Heart right ventricle (tissue), 16 donors: ENCODE measurements around the gene UNC119B. TPM values are rescaled to one million over a fixed set of nuclear protein-coding genes. Genes with fewer than 3 reads are reported as not detected.

Experiments used
- ATAC-seq, 8 donors: fragments of 200-7000 bp; cut with Tn5 transposase; one replicate each; pipeline ENCODE4 v1.9.1; 2020; ENCODE audit warnings: mild to moderate bottlenecking in 8 of 8, moderate library complexity in 8 of 8, moderate number of reproducible peaks in 1 of 8
- DNase-seq, 2 donors: peaks; one replicate each; pipeline ENCODE4 v3.0.0-alpha.2; 2020
- H3K27ac ChIP-seq, 10 donors: fragments of 200-600 bp; sonication (generic) in 2 of 10; one replicate each; pipeline versions ENCODE4 v1.5.0 to v1.8.0; 2020 to 2022; ENCODE audit warnings: mild to moderate bottlenecking in 3 of 10
- H3K27me3 ChIP-seq, 7 donors: fragments of 200-600 bp; one replicate each; pipeline ENCODE4 v1.8.0; 2021 to 2022; ENCODE audit warnings: mild to moderate bottlenecking in 2 of 7
- H3K36me3 ChIP-seq, 9 donors: fragments of 200-600 bp; sonication (generic) in 1 of 9; one replicate each; pipeline versions ENCODE4 v1.5.0 to v1.8.0; 2020 to 2022; ENCODE audit warnings: mild to moderate bottlenecking in 2 of 9
- H3K4me1 ChIP-seq, 9 donors: fragments of 200-600 bp; sonication (generic) in 1 of 9; one replicate each; pipeline versions ENCODE4 v1.5.0 to v1.8.0; 2020 to 2022; ENCODE audit warnings: mild to moderate bottlenecking in 4 of 9
- H3K4me3 ChIP-seq, 10 donors: fragments of 200-600 bp; sonication (generic) in 2 of 10; one replicate each; pipeline versions ENCODE4 v1.5.0 to v1.8.0; 2020 to 2022; ENCODE audit warnings: mild to moderate bottlenecking in 7 of 10, moderate library complexity in 2 of 10
- H3K9me3 ChIP-seq, 11 donors: fragments of 200-600 bp in 10 of 11; sonication (generic) in 2 of 11; one replicate each; pipeline versions ENCODE4 v1.5.0 to v1.8.0; 2013 to 2022; ENCODE audit warnings: mild to moderate bottlenecking in 2 of 11, control low read depth in 1 of 11, moderate library complexity in 1 of 11
- WGBS, 2 donors: extraction: QIAGEN DNeasy Blood & Tissue Kit; methylation state at CpG; one replicate each; pipeline ENCODE4 v1.1.7; 2013; ENCODE audit warnings: inconsistent platforms in 1 of 2; 5-methylcytosine and 5-hydroxymethylcytosine counted together
- intact Hi-C, 10 donors: fragments of 100-400 bp; cut with DNase I; formaldehyde crosslinking; loops; one replicate each; pipeline versions ENCODE4 v1.11.1 to v1.14.2; 2022
- polyA plus RNA-seq, 2 donors: library from polyadenylated mRNA; stranded (reverse); fragments of 200-250 nt; gene quantifications; one replicate each; pipeline ENCODE4 v1.2.3, GENCODE V29; 2013
- total RNA-seq, 10 donors: library from RNA; stranded (reverse); fragmentation: NEBNext Ultra II Directional in 3 of 10; extraction: Animal tissue kit (Norgen Biotek cat#: 25700) in 3 of 10; gene quantifications; one replicate each; pipeline versions ENCODE4 v1.2.1 to v1.2.4, GENCODE V29; 2021 to 2023
- TF ChIP-seq, protein P1 (sequence below), 9 donors: fragments of 200-600 bp; sonication (generic) in 2 of 9; IDR thresholded peaks; one replicate each; pipeline versions ENCODE4 v1.5.0 to v1.8.0; 2021 to 2022; ENCODE audit warnings: antibody characterized with exemption in 9 of 9, mild to moderate bottlenecking in 5 of 9, moderate library complexity in 1 of 9
- donor health status: Arrhythmogenic right ventricular cardiomyopathy.
- donor health status: ischemic (EF 13 %, LVEDD 7.1; RV severe dilation, severe dysfunction).
- donor health status: healthy with polysubstance abuse.
- donor health status: DM: no; HTN: yes; CAD: no.
- donor health status: DM: no; HTN: no; CAD: no.
- donor health status: ischemic (EF 25% LVEDD 6.9; RV normal size, moderate dysfunction).
- donor health status: ischemic (EF 25% LVEDD 5.7; RV mildly dilated, moderate dysfunction).
- donor health status: healthy.
- donor health status: DM: yes; HTN: yes; CAD: no.
- donor health status: Ischemic cardiomyopathy.
- donor health status: ischemic (EF 35%, LVEDD 5.7; RV mildly dilated, moderate dysfunction).
- donor health status: nonischemic (EF 11% LVEDD 7.7; RV severe dilation, severe dysfunction).
- donor health status: DM: yes; HTN: yes; CAD: no.
- donor health status: PGD.
- donor health status: ischemic (EF 29% LVEDD 5.4; RV normal size, mild dysfunction).
- donor health status: nonischemic (EF 23%, LVEDD 6.1; RV moderate dilation, normal function).

UNC119B gene
- total and polyA plus RNA-seq, 12 donors = 5.0 to 15.4 (median 9.3) TPM

DNA sequence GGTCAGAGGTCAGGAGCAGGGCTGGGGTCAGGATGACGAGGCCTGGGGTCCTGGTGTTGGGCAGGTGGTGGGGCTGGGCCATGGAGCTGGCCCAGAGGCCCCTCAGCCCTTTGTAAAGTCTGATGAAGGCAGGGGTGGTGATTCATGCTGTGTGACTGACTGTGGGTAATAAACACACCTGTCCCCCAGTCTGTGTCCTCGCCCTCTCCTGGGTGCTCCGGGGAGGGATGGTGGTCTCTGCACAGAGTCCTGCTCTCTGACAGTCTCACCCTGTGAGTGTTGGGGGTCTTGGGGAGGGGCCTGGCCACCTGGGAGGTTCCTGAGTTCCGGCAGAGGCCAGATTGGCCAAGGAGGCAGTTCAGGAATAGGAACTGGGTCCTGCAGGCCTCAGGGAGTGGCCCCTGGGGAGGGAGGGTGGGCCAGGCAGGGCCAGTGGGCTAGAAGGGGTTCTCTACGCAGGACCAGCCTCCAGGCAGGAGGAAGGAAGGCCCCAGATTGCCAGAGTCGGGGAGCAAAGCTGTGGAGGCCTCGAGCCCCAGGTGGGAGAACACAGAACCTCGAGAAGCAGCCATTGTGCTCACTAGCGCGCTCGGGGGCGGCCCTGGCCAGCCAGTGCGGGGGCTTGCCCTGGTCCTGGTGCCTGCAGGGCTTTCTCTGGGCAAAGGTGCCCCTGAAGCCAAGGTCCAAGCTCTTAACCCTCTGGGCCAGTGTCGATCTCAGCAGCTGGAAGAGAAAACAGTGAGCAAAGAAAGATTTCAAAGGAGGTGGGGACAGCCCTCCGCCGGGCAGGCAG, 29.8 kb downstream of the UNC119B start:
- TF ChIP-seq, protein P1, sequence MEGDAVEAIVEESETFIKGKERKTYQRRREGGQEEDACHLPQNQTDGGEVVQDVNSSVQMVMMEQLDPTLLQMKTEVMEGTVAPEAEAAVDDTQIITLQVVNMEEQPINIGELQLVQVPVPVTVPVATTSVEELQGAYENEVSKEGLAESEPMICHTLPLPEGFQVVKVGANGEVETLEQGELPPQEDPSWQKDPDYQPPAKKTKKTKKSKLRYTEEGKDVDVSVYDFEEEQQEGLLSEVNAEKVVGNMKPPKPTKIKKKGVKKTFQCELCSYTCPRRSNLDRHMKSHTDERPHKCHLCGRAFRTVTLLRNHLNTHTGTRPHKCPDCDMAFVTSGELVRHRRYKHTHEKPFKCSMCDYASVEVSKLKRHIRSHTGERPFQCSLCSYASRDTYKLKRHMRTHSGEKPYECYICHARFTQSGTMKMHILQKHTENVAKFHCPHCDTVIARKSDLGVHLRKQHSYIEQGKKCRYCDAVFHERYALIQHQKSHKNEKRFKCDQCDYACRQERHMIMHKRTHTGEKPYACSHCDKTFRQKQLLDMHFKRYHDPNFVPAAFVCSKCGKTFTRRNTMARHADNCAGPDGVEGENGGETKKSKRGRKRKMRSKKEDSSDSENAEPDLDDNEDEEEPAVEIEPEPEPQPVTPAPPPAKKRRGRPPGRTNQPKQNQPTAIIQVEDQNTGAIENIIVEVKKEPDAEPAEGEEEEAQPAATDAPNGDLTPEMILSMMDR (IDR thresholded peaks at IDR 0.05) = no peak
- Histone ChIP-seq H3K36me3 (peaks cover 0 to 37% (median 0%) of the 10 kb centered on the region in 9 donors), H3K9me3 (no peaks in the 10 kb centered on the region), H3K27me3 (no peaks in the 10 kb centered on the region), H3K4me3 (no peak overlapping the region), H3K4me1 (no peaks in the 10 kb centered on the region), H3K27ac (no peak overlapping the region)
- 87 to 88% methylated on average over 16 of the region's 16 CpGs for WGBS, 2 donors
- DNase-seq = no peak
- no peak for ATAC-seq
- intact Hi-C loops = loop anchor here in 2 of 10 donors (10.0 kb wide), 1 partner anchor 235 kb away; the partner anchor contains the start of gene HNF1A (in 2 of the 2)

DNA sequence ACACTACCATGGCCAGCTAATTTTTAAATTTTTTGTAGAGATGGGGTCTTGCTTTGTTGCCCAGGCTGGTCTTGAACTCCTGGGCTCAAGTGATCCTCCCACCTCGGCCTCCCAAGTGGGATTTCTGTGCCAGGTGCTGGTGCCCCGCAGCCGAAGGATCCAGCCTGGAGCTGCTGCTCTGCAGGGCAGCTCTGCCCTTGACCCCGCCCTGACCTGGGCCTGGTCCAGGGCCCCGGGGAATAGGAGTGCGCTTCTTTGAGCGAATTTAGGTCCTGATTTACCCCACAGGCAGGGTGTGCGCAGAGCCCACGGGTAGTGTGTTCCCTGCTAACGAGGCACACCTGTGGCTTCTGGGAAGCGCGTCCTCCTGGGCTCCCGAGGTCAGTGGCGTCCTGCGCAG, 30.6 kb downstream of the UNC119B start:
- ATAC-seq (no peak), DNase-seq (no peak)
- H3K9me3 ChIP-seq = no peaks in the 10 kb centered on the region
- H3K27me3 ChIP-seq = no peaks in the 10 kb centered on the region
- 94 to 95% methylated on average over 15 of the region's 15 CpGs for WGBS, 2 donors
- no peak overlapping the region for H3K27ac ChIP-seq
- intact Hi-C loops = loop anchor here in 1 of 10 donors (10.0 kb wide), 1 partner anchor 234 kb away; the partner anchor contains the start of gene HNF1A
- peaks cover 0 to 37% (median 0%) of the 10 kb centered on the region in 9 donors for H3K36me3 ChIP-seq
- TF ChIP-seq, protein P1 (IDR thresholded peaks at IDR 0.05) = no peak
- no peak overlapping the region for H3K4me3 ChIP-seq
- no peaks in the 10 kb centered on the region for H3K4me1 ChIP-seq

DNA sequence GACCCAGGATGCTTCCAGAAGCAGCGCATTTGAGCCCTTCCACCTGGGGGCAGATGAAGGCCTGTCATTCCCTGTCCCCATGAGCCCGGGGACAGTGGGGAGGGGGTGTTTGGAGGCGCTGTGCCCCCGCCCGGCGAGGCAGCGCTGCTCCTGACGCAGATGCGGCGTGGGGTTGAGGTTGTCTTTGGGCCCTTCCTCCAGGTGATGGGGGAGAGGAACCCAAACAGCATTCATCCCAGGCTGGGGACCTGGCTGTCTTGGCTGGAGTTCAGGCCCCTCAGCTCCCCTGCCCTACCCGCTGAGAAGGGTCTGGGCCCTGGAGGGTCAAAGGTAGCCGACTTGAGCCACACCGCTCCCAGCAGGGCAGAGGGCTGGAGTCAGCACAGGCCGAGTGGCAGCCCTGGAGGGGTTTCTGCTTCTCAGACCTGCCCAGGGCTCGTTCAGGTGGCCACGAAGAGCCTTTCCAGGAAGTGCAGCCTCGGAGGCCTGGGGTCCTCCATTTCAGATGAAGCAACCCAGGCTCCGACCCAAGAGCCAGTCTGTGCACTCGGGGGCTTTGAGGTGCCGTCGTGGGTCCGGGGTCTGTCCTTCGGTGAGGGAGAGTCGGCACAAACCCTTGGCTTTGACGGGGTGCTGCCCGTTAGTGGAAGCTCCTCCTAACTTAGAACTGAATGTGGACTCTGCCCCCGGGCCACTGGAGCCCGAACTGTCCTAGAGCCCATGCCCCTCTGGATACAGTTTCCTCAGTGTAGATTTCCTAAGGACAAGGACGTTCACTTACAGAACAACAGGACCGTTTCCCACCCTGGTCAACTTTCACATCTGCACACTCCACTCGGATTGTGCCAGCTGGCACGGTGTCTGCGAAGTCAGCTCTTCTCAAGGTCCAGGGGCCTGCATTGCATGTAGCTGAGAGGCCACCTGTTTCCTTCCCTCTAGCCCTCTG, 31.5 kb downstream of the UNC119B start:
- intact Hi-C loops = loop anchor here in 1 of 10 donors (10.0 kb wide), 1 partner anchor 233 kb away; the partner anchor contains the start of gene HNF1A
- WGBS, 2 donors = 76 to 84% methylated on average over 33 of the region's 33 CpGs
- DNase-seq = no peak

More for the DNA sequence above, 31.5 kb downstream of the UNC119B start:
- Histone ChIP-seq H3K27me3 (no peaks in the 10 kb centered on the region), H3K9me3 (no peaks in the 10 kb centered on the region), H3K4me1 (no peaks in the 10 kb centered on the region), H3K4me3 (no peak overlapping the region), H3K36me3 (peaks cover 0 to 32% (median 0%) of the 10 kb centered on the region in 9 donors), H3K27ac (no peak overlapping the region)
- peak in 5 of 8 donors; percentile 30 to 67 (median 53) for ATAC-seq
- TF ChIP-seq, protein P1 (IDR thresholded peaks at IDR 0.05) = no peak
